ENCODE measurements around the gene CRIP3.

Gene CRIP3

GRCh38 chr6:43310134-43310533 lies 1.5 kb upstream of the CRIP3 start:
- TF ChIP-seq POLR2AphosphoS5 (IDR thresholded peaks at IDR 0.05; ENCODE audit: low read depth, low read length) (no peak), REST (IDR thresholded peaks at IDR 0.05; ENCODE audit: insufficient read depth in 1 of 2, low read depth in 2 of 2, low read length in 2 of 2) (no peak), TAF1 (IDR thresholded peaks at IDR 0.05; ENCODE audit: borderline replicate concordance, insufficient read depth, low read length) (no peak), FOXP2 (optimal IDR thresholded peaks at IDR 0.05; ENCODE audit: borderline replicate concordance, extremely low read depth, extremely low read length, insufficient read depth) (no peak), SIN3A (IDR thresholded peaks at IDR 0.05; ENCODE audit: borderline replicate concordance, insufficient read depth, low read length) (no peak)

GRCh38 chr6:43308990-43309477 lies 408 bp upstream of the CRIP3 start:
- TF ChIP-seq TAF1 (IDR thresholded peaks at IDR 0.05; ENCODE audit: borderline replicate concordance, insufficient read depth, low read length) (no peak), POLR2AphosphoS5 (IDR thresholded peaks at IDR 0.05; ENCODE audit: low read depth, low read length) (no peak), REST (IDR thresholded peaks at IDR 0.05; ENCODE audit: insufficient read depth in 1 of 2, low read depth in 2 of 2, low read length in 2 of 2) (no peak), FOXP2 (optimal IDR thresholded peaks at IDR 0.05; ENCODE audit: borderline replicate concordance, extremely low read depth, extremely low read length, insufficient read depth) (no peak), SIN3A (IDR thresholded peaks at IDR 0.05; ENCODE audit: borderline replicate concordance, insufficient read depth, low read length) (no peak)

- no peak for TF ChIP-seq TAF1 (IDR thresholded peaks at IDR 0.05; ENCODE audit: borderline replicate concordance, insufficient read depth, low read length)
Measured at GRCh38 chr6:43307451-43308100, 1.1 kb downstream of the CRIP3 start.

GRCh38 chr6:43306086-43306485 lies 2.5 kb downstream of the CRIP3 start:
- TF ChIP-seq SIN3A (IDR thresholded peaks at IDR 0.05; ENCODE audit: borderline replicate concordance, insufficient read depth, low read length) = no peak
- TF ChIP-seq POLR2AphosphoS5 (IDR thresholded peaks at IDR 0.05; ENCODE audit: low read depth, low read length) = no peak
- TF ChIP-seq FOXP2 (optimal IDR thresholded peaks at IDR 0.05; ENCODE audit: borderline replicate concordance, extremely low read depth, extremely low read length, insufficient read depth) = no peak
- no peak for TF ChIP-seq TAF1 (IDR thresholded peaks at IDR 0.05; ENCODE audit: borderline replicate concordance, insufficient read depth, low read length)
- TF ChIP-seq REST (IDR thresholded peaks at IDR 0.05; ENCODE audit: insufficient read depth in 1 of 2, low read depth in 2 of 2, low read length in 2 of 2) = no peak

GRCh38 chr6:43304882-43305281 lies 3.7 kb downstream of the CRIP3 start:
- TF ChIP-seq REST (IDR thresholded peaks at IDR 0.05; ENCODE audit: insufficient read depth in 1 of 2, low read depth in 2 of 2, low read length in 2 of 2) (no peak), TAF1 (IDR thresholded peaks at IDR 0.05; ENCODE audit: borderline replicate concordance, insufficient read depth, low read length) (no peak), SIN3A (IDR thresholded peaks at IDR 0.05; ENCODE audit: borderline replicate concordance, insufficient read depth, low read length) (no peak)
